Measurements from ENCODE around the gene CDSN.

The CDSN gene

GRCh38 chr6:31129130-31129529 lies 8.9 kb upstream of the CDSN start:
- no peak for TF ChIP-seq MAX (IDR thresholded peaks at IDR 0.05)
- TF ChIP-seq RAD21 (IDR thresholded peaks at IDR 0.05; ENCODE audit: low read depth) = no peak
- no peak for TF ChIP-seq YY1 (IDR thresholded peaks at IDR 0.05; ENCODE audit: low read depth)
- no peak for TF ChIP-seq CREB1 (IDR thresholded peaks at IDR 0.05; ENCODE audit: low read depth)
- TF ChIP-seq REST (IDR thresholded peaks at IDR 0.05; ENCODE audit: low read depth) = no peak
- no peak for TF ChIP-seq ZBTB7A (IDR thresholded peaks at IDR 0.05; ENCODE audit: low read depth)
- TF ChIP-seq TCF12 (IDR thresholded peaks at IDR 0.05; ENCODE audit: low read depth) = no peak

- TF ChIP-seq RAD21 (IDR thresholded peaks at IDR 0.05; ENCODE audit: low read depth) = peak; percentile 62
- no peak for TF ChIP-seq TCF12 (IDR thresholded peaks at IDR 0.05; ENCODE audit: low read depth)
- no peak for TF ChIP-seq EGR1 (IDR thresholded peaks at IDR 0.05)
Measured at GRCh38 chr6:31128093-31128676, 7.9 kb upstream of the CDSN start.

- TF ChIP-seq CEBPB (IDR thresholded peaks at IDR 0.05) = no peak
- TF ChIP-seq TEAD4 (IDR thresholded peaks at IDR 0.05) = no peak
- TF ChIP-seq TCF12 (IDR thresholded peaks at IDR 0.05; ENCODE audit: low read depth) = no peak
- TF ChIP-seq EP300 (IDR thresholded peaks at IDR 0.05; ENCODE audit: borderline replicate concordance) = no peak
- no peak for TF ChIP-seq USF1 (IDR thresholded peaks at IDR 0.05)
- TF ChIP-seq CREB1 (IDR thresholded peaks at IDR 0.05; ENCODE audit: low read depth) = no peak
- no peak for TF ChIP-seq TAF1 (IDR thresholded peaks at IDR 0.05; ENCODE audit: low read depth)
- TF ChIP-seq EGR1 (IDR thresholded peaks at IDR 0.05) = no peak
- TF ChIP-seq REST (IDR thresholded peaks at IDR 0.05; ENCODE audit: low read depth) = no peak
Measured at GRCh38 chr6:31126396-31127175, 6.3 kb upstream of the CDSN start.

GRCh38 chr6:31125586-31126363 lies 5.5 kb upstream of the CDSN start:
- TF ChIP-seq TCF12 (IDR thresholded peaks at IDR 0.05; ENCODE audit: low read depth) = 0 out of 2 replicates have a peak, but pooled peaks have one; percentile 10
- TF ChIP-seq TEAD4 (IDR thresholded peaks at IDR 0.05) = no peak

- TF ChIP-seq REST (IDR thresholded peaks at IDR 0.05; ENCODE audit: low read depth) (no peak), CEBPB (IDR thresholded peaks at IDR 0.05) (no peak), RAD21 (IDR thresholded peaks at IDR 0.05; ENCODE audit: low read depth) (no peak), EGR1 (IDR thresholded peaks at IDR 0.05) (peak; percentile 97), ZBTB7A (IDR thresholded peaks at IDR 0.05; ENCODE audit: low read depth) (0 out of 2 replicates have a peak, but pooled peaks have one; percentile 35), TAF1 (IDR thresholded peaks at IDR 0.05; ENCODE audit: low read depth) (no peak), YY1 (IDR thresholded peaks at IDR 0.05; ENCODE audit: low read depth) (peak; percentile 51), EP300 (IDR thresholded peaks at IDR 0.05; ENCODE audit: borderline replicate concordance) (peak; percentile 51; the same call in 1 of the 2 replicates), FOXM1 (IDR thresholded peaks at IDR 0.05; ENCODE audit: borderline replicate concordance, low read depth) (no peak), TEAD4 (IDR thresholded peaks at IDR 0.05) (0 out of 2 replicates have a peak, but pooled peaks have one; percentile 20), USF1 (IDR thresholded peaks at IDR 0.05) (no peak), TCF12 (IDR thresholded peaks at IDR 0.05; ENCODE audit: low read depth) (peak; percentile 59; the same call in 1 of the 2 replicates), CREB1 (IDR thresholded peaks at IDR 0.05; ENCODE audit: low read depth) (no peak), NFIC (IDR thresholded peaks at IDR 0.05) (peak; percentile 67), MAX (IDR thresholded peaks at IDR 0.05) (0 out of 2 replicates have a peak, but pooled peaks have one; percentile 21)
Measured at GRCh38 chr6:31125162-31125561, 4.9 kb upstream of the CDSN start.
